ENCODE measurements around the gene CLASRP.
A peak's percentile ranks its signal among the peaks of the same experiment; 100 is the strongest.

CLASRP gene

GRCh38 chr19:45020071-45020470 lies 18.8 kb upstream of the CLASRP start:
- H3K27ac ChIP-seq (ENCODE audit: low read depth, low read length) = no peak overlapping the region
- no peaks in the 10 kb centered on the region for H3K9me3 ChIP-seq (ENCODE audit: control insufficient read depth in 1 of 2, low read length in 2 of 2)
- H3K36me3 ChIP-seq (ENCODE audit: control insufficient read depth in 1 of 2, insufficient read depth in 2 of 2, low read length in 2 of 2) = peaks cover under 1 to 11% of the 10 kb centered on the region in 2 donors
- no peaks in the 10 kb centered on the region for H3K4me1 ChIP-seq (ENCODE audit: control insufficient read depth in 1 of 2, insufficient read depth in 2 of 2, low read length in 2 of 2)
- no peaks in the 10 kb centered on the region for H3K27me3 ChIP-seq (ENCODE audit: control insufficient read depth in 1 of 2, insufficient read depth in 2 of 2, low read length in 2 of 2)
- H3K9ac ChIP-seq (ENCODE audit: low read depth in 1 of 2, low read length in 2 of 2) = no peak overlapping the region
- H3K4me3 ChIP-seq (ENCODE audit: low read depth in 1 of 2, low read length in 2 of 2) = no peak overlapping the region

- Histone ChIP-seq H3K9me3 (ENCODE audit: control insufficient read depth in 1 of 2, low read length in 2 of 2) (no peaks in the 10 kb centered on the region), H3K27ac (ENCODE audit: low read depth, low read length) (no peak overlapping the region), H3K4me3 (ENCODE audit: low read depth in 1 of 2, low read length in 2 of 2) (no peak overlapping the region), H3K27me3 (ENCODE audit: control insufficient read depth in 1 of 2, insufficient read depth in 2 of 2, low read length in 2 of 2) (no peaks in the 10 kb centered on the region), H3K9ac (ENCODE audit: low read depth in 1 of 2, low read length in 2 of 2) (no peak overlapping the region), H3K4me1 (ENCODE audit: control insufficient read depth in 1 of 2, insufficient read depth in 2 of 2, low read length in 2 of 2) (no peaks in the 10 kb centered on the region), H3K36me3 (ENCODE audit: control insufficient read depth in 1 of 2, insufficient read depth in 2 of 2, low read length in 2 of 2) (peaks cover 9 to 22% of the 10 kb centered on the region in 2 donors)
Observed at GRCh38 chr19:45021971-45022370, 16.9 kb upstream of the CLASRP start.

GRCh38 chr19:45023048-45023447 lies 15.8 kb upstream of the CLASRP start:
- no peaks in the 10 kb centered on the region for H3K9me3 ChIP-seq (ENCODE audit: control insufficient read depth in 1 of 2, low read length in 2 of 2)
- H3K27ac ChIP-seq (ENCODE audit: low read depth, low read length) = no peak overlapping the region
- H3K9ac ChIP-seq (ENCODE audit: low read depth in 1 of 2, low read length in 2 of 2) = no peak overlapping the region
- H3K36me3 ChIP-seq (ENCODE audit: control insufficient read depth in 1 of 2, insufficient read depth in 2 of 2, low read length in 2 of 2) = peaks cover 14 to 22% of the 10 kb centered on the region in 2 donors
- H3K27me3 ChIP-seq (ENCODE audit: control insufficient read depth in 1 of 2, insufficient read depth in 2 of 2, low read length in 2 of 2) = no peaks in the 10 kb centered on the region
- H3K4me3 ChIP-seq (ENCODE audit: low read depth in 1 of 2, low read length in 2 of 2) = no peak overlapping the region
- H3K4me1 ChIP-seq (ENCODE audit: control insufficient read depth in 1 of 2, insufficient read depth in 2 of 2, low read length in 2 of 2) = no peaks in the 10 kb centered on the region

- Histone ChIP-seq H3K9ac (ENCODE audit: low read depth in 1 of 2, low read length in 2 of 2) (no peak overlapping the region), H3K9me3 (ENCODE audit: control insufficient read depth in 1 of 2, low read length in 2 of 2) (no peaks in the 10 kb centered on the region), H3K4me1 (ENCODE audit: control insufficient read depth in 1 of 2, insufficient read depth in 2 of 2, low read length in 2 of 2) (no peaks in the 10 kb centered on the region), H3K36me3 (ENCODE audit: control insufficient read depth in 1 of 2, insufficient read depth in 2 of 2, low read length in 2 of 2) (peaks cover 22 to 26% of the 10 kb centered on the region in 2 donors), H3K27ac (ENCODE audit: low read depth, low read length) (no peak overlapping the region), H3K27me3 (ENCODE audit: control insufficient read depth in 1 of 2, insufficient read depth in 2 of 2, low read length in 2 of 2) (no peaks in the 10 kb centered on the region), H3K4me3 (ENCODE audit: low read depth in 1 of 2, low read length in 2 of 2) (no peak overlapping the region)
Observed at GRCh38 chr19:45025264-45025663, 13.6 kb upstream of the CLASRP start.

- no peak overlapping the region for H3K4me3 ChIP-seq (ENCODE audit: low read depth in 1 of 2, low read length in 2 of 2)
- H3K27me3 ChIP-seq (ENCODE audit: control insufficient read depth in 1 of 2, insufficient read depth in 2 of 2, low read length in 2 of 2) = no peaks in the 10 kb centered on the region
- H3K27ac ChIP-seq (ENCODE audit: low read depth, low read length) = no peak overlapping the region
- no peak overlapping the region for H3K9ac ChIP-seq (ENCODE audit: low read depth in 1 of 2, low read length in 2 of 2)
- H3K4me1 ChIP-seq (ENCODE audit: control insufficient read depth in 1 of 2, insufficient read depth in 2 of 2, low read length in 2 of 2) = no peaks in the 10 kb centered on the region
- H3K36me3 ChIP-seq (ENCODE audit: control insufficient read depth in 1 of 2, insufficient read depth in 2 of 2, low read length in 2 of 2) = peaks cover 21 to 26% of the 10 kb centered on the region in 2 donors
- no peaks in the 10 kb centered on the region for H3K9me3 ChIP-seq (ENCODE audit: control insufficient read depth in 1 of 2, low read length in 2 of 2)
Observed at GRCh38 chr19:45027371-45027770, 11.5 kb upstream of the CLASRP start.

- H3K36me3 ChIP-seq (ENCODE audit: control insufficient read depth in 1 of 2, insufficient read depth in 2 of 2, low read length in 2 of 2) = peaks cover 34 to 39% of the 10 kb centered on the region in 2 donors
- no peak overlapping the region for H3K27ac ChIP-seq (ENCODE audit: low read depth, low read length)
- no peak overlapping the region for H3K9ac ChIP-seq (ENCODE audit: low read depth in 1 of 2, low read length in 2 of 2)
- no peaks in the 10 kb centered on the region for H3K27me3 ChIP-seq (ENCODE audit: control insufficient read depth in 1 of 2, insufficient read depth in 2 of 2, low read length in 2 of 2)
- no peaks in the 10 kb centered on the region for H3K4me1 ChIP-seq (ENCODE audit: control insufficient read depth in 1 of 2, insufficient read depth in 2 of 2, low read length in 2 of 2)
- no peak overlapping the region for H3K4me3 ChIP-seq (ENCODE audit: low read depth in 1 of 2, low read length in 2 of 2)
- no peaks in the 10 kb centered on the region for H3K9me3 ChIP-seq (ENCODE audit: control insufficient read depth in 1 of 2, low read length in 2 of 2)
Observed at GRCh38 chr19:45030825-45031224, 8.0 kb upstream of the CLASRP start.

GRCh38 chr19:45032421-45032820 lies 6.4 kb upstream of the CLASRP start:
- H3K4me1 ChIP-seq (ENCODE audit: control insufficient read depth in 1 of 2, insufficient read depth in 2 of 2, low read length in 2 of 2) = no peaks in the 10 kb centered on the region
- H3K9ac ChIP-seq (ENCODE audit: low read depth in 1 of 2, low read length in 2 of 2) = no peak overlapping the region
- H3K36me3 ChIP-seq (ENCODE audit: control insufficient read depth in 1 of 2, insufficient read depth in 2 of 2, low read length in 2 of 2) = peaks cover 28 to 38% of the 10 kb centered on the region in 2 donors
- H3K27ac ChIP-seq (ENCODE audit: low read depth, low read length) = no peak overlapping the region
- no peaks in the 10 kb centered on the region for H3K9me3 ChIP-seq (ENCODE audit: control insufficient read depth in 1 of 2, low read length in 2 of 2)
- no peaks in the 10 kb centered on the region for H3K27me3 ChIP-seq (ENCODE audit: control insufficient read depth in 1 of 2, insufficient read depth in 2 of 2, low read length in 2 of 2)
- H3K4me3 ChIP-seq (ENCODE audit: low read depth in 1 of 2, low read length in 2 of 2) = no peak overlapping the region

GRCh38 chr19:45035755-45036154 lies 3.1 kb upstream of the CLASRP start:
- no peaks in the 10 kb centered on the region for H3K9me3 ChIP-seq (ENCODE audit: control insufficient read depth in 1 of 2, low read length in 2 of 2)
- H3K4me3 ChIP-seq (ENCODE audit: low read depth in 1 of 2, low read length in 2 of 2) = no peak overlapping the region
- H3K36me3 ChIP-seq (ENCODE audit: control insufficient read depth in 1 of 2, insufficient read depth in 2 of 2, low read length in 2 of 2) = peaks cover 28 to 43% of the 10 kb centered on the region in 2 donors
- peaks cover 13 to 14% of the 10 kb centered on the region in 2 donors for H3K4me1 ChIP-seq (ENCODE audit: control insufficient read depth in 1 of 2, insufficient read depth in 2 of 2, low read length in 2 of 2)
- H3K27ac ChIP-seq (ENCODE audit: low read depth, low read length) = no peak overlapping the region
- no peaks in the 10 kb centered on the region for H3K27me3 ChIP-seq (ENCODE audit: control insufficient read depth in 1 of 2, insufficient read depth in 2 of 2, low read length in 2 of 2)
- H3K9ac ChIP-seq (ENCODE audit: low read depth in 1 of 2, low read length in 2 of 2) = no peak overlapping the region

- peaks cover 24 to 53% of the 10 kb centered on the region in 2 donors for H3K36me3 ChIP-seq (ENCODE audit: control insufficient read depth in 1 of 2, insufficient read depth in 2 of 2, low read length in 2 of 2)
- H3K27me3 ChIP-seq (ENCODE audit: control insufficient read depth in 1 of 2, insufficient read depth in 2 of 2, low read length in 2 of 2) = no peaks in the 10 kb centered on the region
- no peak overlapping the region for H3K9ac ChIP-seq (ENCODE audit: low read depth in 1 of 2, low read length in 2 of 2)
- no peak overlapping the region for H3K27ac ChIP-seq (ENCODE audit: low read depth, low read length)
- no peaks in the 10 kb centered on the region for H3K9me3 ChIP-seq (ENCODE audit: control insufficient read depth in 1 of 2, low read length in 2 of 2)
- H3K4me3 ChIP-seq (ENCODE audit: low read depth in 1 of 2, low read length in 2 of 2) = no peak overlapping the region
- H3K4me1 ChIP-seq (ENCODE audit: control insufficient read depth in 1 of 2, insufficient read depth in 2 of 2, low read length in 2 of 2) = peaks cover 13 to 28% of the 10 kb centered on the region in 2 donors
Observed at GRCh38 chr19:45037393-45038169, 1.3 kb upstream of the CLASRP start.

GRCh38 chr19:45040059-45040771 lies 1.4 kb downstream of the CLASRP start:
- Histone ChIP-seq H3K36me3 (ENCODE audit: control insufficient read depth in 1 of 2, insufficient read depth in 2 of 2, low read length in 2 of 2) (peaks cover 14 to 54% of the 10 kb centered on the region in 2 donors), H3K9me3 (ENCODE audit: control insufficient read depth in 1 of 2, low read length in 2 of 2) (no peaks in the 10 kb centered on the region), H3K27ac (ENCODE audit: low read depth, low read length) (no peak overlapping the region), H3K9ac (ENCODE audit: low read depth in 1 of 2, low read length in 2 of 2) (peak overlapping the region; percentile 92 to 97), H3K4me3 (ENCODE audit: low read depth in 1 of 2, low read length in 2 of 2) (peak overlapping the region; percentile 81 to 92), H3K4me1 (ENCODE audit: control insufficient read depth in 1 of 2, insufficient read depth in 2 of 2, low read length in 2 of 2) (peaks cover 19 to 36% of the 10 kb centered on the region in 2 donors), H3K27me3 (ENCODE audit: control insufficient read depth in 1 of 2, insufficient read depth in 2 of 2, low read length in 2 of 2) (no peaks in the 10 kb centered on the region)

All from duodenal mucosa (tissue), 2 donors.